Measurements from ENCODE around the gene PIGBOS1.

Gene PIGBOS1

DNA sequence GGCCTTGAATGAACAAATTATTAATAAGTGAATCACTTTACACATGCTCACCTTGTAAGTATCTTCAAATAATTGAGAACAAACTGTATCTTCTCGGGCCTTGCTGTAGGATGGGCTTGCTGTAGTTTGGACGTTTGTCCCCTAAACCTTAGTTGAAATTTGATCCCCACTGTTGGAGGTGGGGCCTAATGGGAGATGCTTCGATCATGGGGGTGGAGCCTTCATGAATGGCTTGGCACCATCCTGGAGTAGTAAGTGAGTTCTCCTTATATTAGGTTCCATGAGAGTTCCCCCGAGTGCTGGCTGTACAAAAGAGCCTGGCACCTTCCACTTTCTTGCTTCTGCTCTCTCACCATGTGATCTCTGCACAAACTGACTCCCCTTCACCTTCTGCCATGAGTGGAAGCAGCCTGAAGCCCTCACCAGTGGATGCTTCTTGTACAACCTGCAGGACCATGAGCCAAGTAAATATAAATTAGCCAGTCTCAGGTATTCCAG, 29.4 kb upstream of the PIGBOS1 start:
- TF ChIP-seq, protein P1, sequence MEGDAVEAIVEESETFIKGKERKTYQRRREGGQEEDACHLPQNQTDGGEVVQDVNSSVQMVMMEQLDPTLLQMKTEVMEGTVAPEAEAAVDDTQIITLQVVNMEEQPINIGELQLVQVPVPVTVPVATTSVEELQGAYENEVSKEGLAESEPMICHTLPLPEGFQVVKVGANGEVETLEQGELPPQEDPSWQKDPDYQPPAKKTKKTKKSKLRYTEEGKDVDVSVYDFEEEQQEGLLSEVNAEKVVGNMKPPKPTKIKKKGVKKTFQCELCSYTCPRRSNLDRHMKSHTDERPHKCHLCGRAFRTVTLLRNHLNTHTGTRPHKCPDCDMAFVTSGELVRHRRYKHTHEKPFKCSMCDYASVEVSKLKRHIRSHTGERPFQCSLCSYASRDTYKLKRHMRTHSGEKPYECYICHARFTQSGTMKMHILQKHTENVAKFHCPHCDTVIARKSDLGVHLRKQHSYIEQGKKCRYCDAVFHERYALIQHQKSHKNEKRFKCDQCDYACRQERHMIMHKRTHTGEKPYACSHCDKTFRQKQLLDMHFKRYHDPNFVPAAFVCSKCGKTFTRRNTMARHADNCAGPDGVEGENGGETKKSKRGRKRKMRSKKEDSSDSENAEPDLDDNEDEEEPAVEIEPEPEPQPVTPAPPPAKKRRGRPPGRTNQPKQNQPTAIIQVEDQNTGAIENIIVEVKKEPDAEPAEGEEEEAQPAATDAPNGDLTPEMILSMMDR (IDR thresholded peaks at IDR 0.05; ENCODE audit: insufficient read depth, low read length, poor library complexity, severe bottlenecking), result no peak

DNA sequence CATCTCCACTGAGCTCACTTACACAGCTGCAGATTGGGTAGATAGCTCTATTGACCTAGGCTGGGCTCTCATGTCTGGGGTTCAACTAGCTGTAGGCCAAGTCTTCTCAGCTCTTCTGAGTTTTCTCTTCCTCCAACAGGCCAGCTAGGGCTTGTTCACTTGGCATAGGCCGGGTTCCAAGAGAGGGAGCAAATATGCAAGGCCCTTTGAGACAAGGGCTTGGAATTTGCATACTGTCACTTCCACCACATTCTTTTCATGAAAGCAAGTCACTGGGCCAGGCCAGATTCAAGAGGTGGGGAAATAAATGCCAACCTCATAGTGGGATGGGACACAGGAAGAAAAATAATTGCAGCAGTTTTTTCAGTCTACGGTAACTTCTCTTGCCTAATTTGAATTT, 25.3 kb upstream of the PIGBOS1 start:
- DNase-seq (ENCODE audit: extremely low read depth, insufficient read length), result no peak

More for the DNA sequence above, 29.4 kb upstream of the PIGBOS1 start:
- Histone ChIP-seq H3K4me3 (replicated peaks; ENCODE audit: low read depth, low read length) (no peak overlapping the region), H3K36me3 (ENCODE audit: control insufficient read depth, insufficient read depth, low read length) (no peaks in the 10 kb centered on the region; the same call in 1 of the 2 replicates), H3K27me3 (replicated peaks; ENCODE audit: control insufficient read depth, insufficient read depth, low read length) (no peaks in the 10 kb centered on the region)
- no peak for DNase-seq (ENCODE audit: extremely low read depth, insufficient read length)

DNA sequence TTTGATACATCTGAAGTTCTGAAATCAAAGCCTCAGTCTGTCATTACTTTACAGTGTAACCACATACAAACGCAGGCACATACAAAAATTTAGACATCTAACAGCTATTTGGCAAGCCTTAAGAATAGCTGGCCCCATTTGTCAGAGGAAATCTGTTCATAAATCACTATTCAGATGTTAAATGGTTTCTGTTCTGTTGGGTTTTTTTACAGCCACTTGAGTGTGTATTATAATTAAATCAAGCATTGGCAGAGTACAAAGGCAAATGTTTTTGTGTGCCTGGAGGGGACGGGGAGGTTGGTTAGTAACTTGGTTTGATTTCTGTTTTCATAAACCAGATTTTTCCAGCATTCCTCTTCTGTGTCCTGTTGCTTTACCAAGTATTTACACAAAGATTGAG, 24.2 kb upstream of the PIGBOS1 start:
- no peak for DNase-seq (ENCODE audit: extremely low read depth, insufficient read length)
- TF ChIP-seq, protein P1 (IDR thresholded peaks at IDR 0.05; ENCODE audit: insufficient read depth, low read length, poor library complexity, severe bottlenecking), result no peak
- no peak overlapping the region for H3K4me3 ChIP-seq (replicated peaks; ENCODE audit: low read depth, low read length)
- H3K27me3 ChIP-seq (replicated peaks; ENCODE audit: control insufficient read depth, insufficient read depth, low read length), result no peaks in the 10 kb centered on the region
- H3K36me3 ChIP-seq (ENCODE audit: control insufficient read depth, insufficient read depth, low read length), result peaks cover 2% of the 10 kb centered on the region

More for the DNA sequence above, 25.3 kb upstream of the PIGBOS1 start:
- Histone ChIP-seq H3K27me3 (replicated peaks; ENCODE audit: control insufficient read depth, insufficient read depth, low read length) (no peaks in the 10 kb centered on the region), H3K36me3 (ENCODE audit: control insufficient read depth, insufficient read depth, low read length) (peaks cover 2% of the 10 kb centered on the region), H3K4me3 (replicated peaks; ENCODE audit: low read depth, low read length) (no peak overlapping the region)
- TF ChIP-seq, protein P1 (IDR thresholded peaks at IDR 0.05; ENCODE audit: insufficient read depth, low read length, poor library complexity, severe bottlenecking), result no peak

DNA sequence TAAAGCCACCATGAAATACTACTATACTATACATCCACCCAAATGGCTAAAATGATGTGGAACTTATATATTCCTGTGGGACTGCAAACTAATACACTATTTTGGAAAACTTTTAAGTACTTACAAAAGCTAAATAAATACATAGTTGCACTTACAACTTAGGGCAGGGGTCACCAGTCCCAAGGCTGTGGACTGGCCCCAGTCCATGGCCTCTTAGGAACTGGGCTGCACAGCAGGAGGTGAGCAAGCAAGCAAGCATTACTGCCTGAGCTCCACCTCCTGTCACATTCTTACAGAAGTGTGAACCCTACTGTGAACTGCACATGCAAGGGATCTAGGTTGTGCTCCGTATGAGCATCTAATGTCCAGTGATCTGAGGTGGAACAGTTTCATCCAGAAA, 18.2 kb upstream of the PIGBOS1 start:
- DNase-seq (ENCODE audit: extremely low read depth, insufficient read length), result no peak
- no peak overlapping the region for H3K4me3 ChIP-seq (replicated peaks; ENCODE audit: low read depth, low read length)
- no peaks in the 10 kb centered on the region for H3K27me3 ChIP-seq (replicated peaks; ENCODE audit: control insufficient read depth, insufficient read depth, low read length)
- TF ChIP-seq, protein P1 (IDR thresholded peaks at IDR 0.05; ENCODE audit: insufficient read depth, low read length, poor library complexity, severe bottlenecking), result no peak
- peaks cover 10% of the 10 kb centered on the region for H3K36me3 ChIP-seq (ENCODE audit: control insufficient read depth, insufficient read depth, low read length)

DNA sequence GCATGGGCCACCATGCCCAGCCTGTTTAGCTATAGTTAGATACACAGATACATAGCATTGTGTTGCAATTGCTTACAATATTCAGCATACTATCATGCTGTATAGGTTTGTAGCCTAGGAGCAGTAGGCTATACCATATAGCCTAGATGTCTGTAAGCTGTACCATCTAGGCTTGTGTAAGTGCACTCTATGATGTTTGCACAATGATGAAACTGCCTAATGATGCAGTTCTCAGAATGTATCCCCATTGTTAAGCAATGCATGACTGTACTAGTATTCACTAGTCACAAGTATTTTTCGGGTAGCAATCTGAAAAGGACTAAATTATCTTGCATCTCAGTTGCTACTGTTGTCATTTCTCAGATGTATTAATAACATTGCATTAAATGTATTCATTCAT, 16.1 kb upstream of the PIGBOS1 start:
- Histone ChIP-seq H3K27me3 (replicated peaks; ENCODE audit: control insufficient read depth, insufficient read depth, low read length) (no peaks in the 10 kb centered on the region), H3K36me3 (ENCODE audit: control insufficient read depth, insufficient read depth, low read length) (peaks cover 7% of the 10 kb centered on the region), H3K4me3 (replicated peaks; ENCODE audit: low read depth, low read length) (no peak overlapping the region)
- TF ChIP-seq, protein P1 (IDR thresholded peaks at IDR 0.05; ENCODE audit: insufficient read depth, low read length, poor library complexity, severe bottlenecking), result no peak
- DNase-seq (ENCODE audit: extremely low read depth, insufficient read length), result no peak

DNA sequence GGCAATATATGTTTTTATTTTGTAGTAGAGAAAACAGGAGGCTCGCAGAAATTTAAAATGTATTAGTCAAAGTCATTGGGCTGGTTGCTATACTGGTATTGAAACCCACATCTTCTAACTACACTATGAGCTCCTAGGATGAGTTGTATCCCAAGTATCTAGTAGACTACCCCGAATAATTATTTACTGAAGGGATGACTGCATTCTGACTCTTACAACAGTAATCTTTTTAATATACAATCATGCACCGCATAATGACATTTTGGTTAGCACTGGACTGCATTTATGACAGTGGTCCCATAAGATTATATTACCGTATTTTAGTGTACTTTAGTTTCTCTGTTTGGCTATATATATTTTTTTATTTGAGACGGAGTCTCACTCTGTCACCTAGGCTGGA, 15.4 kb upstream of the PIGBOS1 start:
- TF ChIP-seq, protein P1 (IDR thresholded peaks at IDR 0.05; ENCODE audit: insufficient read depth, low read length, poor library complexity, severe bottlenecking), result no peak

More for the DNA sequence above, 15.4 kb upstream of the PIGBOS1 start:
- Histone ChIP-seq H3K36me3 (ENCODE audit: control insufficient read depth, insufficient read depth, low read length) (peaks cover 7% of the 10 kb centered on the region), H3K27me3 (replicated peaks; ENCODE audit: control insufficient read depth, insufficient read depth, low read length) (no peaks in the 10 kb centered on the region), H3K4me3 (replicated peaks; ENCODE audit: low read depth, low read length) (no peak overlapping the region)
- DNase-seq (ENCODE audit: extremely low read depth, insufficient read length), result no peak
